SK-N-SH (cell line): ENCODE measurements around the gene TJP3.

Experiments used
- CTCF ChIP-seq: fragments of 200-600 bp; sonication (generic); IDR thresholded peaks from 2 replicates; pipeline ENCODE4 v1.6.1; 2017; ENCODE audit warnings: antibody characterized with exemption, mild to moderate bottlenecking, moderate library complexity
- GABPA ChIP-seq: IDR thresholded peaks from 2 replicates; pipeline ENCODE4 v1.4.0; 2012; ENCODE audit warnings: low read depth, mild to moderate bottlenecking
- RAD21 ChIP-seq: IDR thresholded peaks from 2 replicates; pipeline ENCODE4 v1.6.1; 2012; ENCODE audit warnings: mild to moderate bottlenecking, low read length
- TAF1 ChIP-seq: IDR thresholded peaks from 2 replicates; pipeline ENCODE4 v1.6.1; 2012; ENCODE audit warnings: low read depth, mild to moderate bottlenecking, low read length, moderate library complexity, borderline replicate concordance

GRCh38 chr19:3695124-3695733, 13.0 kb upstream of the TJP3 start:
- TF ChIP-seq CTCF = no peak
- TF ChIP-seq TAF1 = no peak
- TF ChIP-seq GABPA = no peak
- no peak for TF ChIP-seq RAD21
